Ascending aorta (tissue), 2 donors: Measurements from ENCODE around the gene AGAP1. TPM values are rescaled to one million over a fixed set of nuclear protein-coding genes. Genes with fewer than 3 reads are reported as not detected.

Experiments used
- DNase-seq, 2 donors: peaks; one replicate each; pipeline ENCODE4 v3.0.0-alpha.2; 2019; ENCODE audit warnings: low spot score in 2 of 2
- H3K27ac ChIP-seq, 2 donors: fragments of 200-600 bp; sonication (generic); one replicate each; pipeline ENCODE4 v1.5.1; 2016 to 2017; ENCODE audit warnings: mild to moderate bottlenecking in 1 of 2
- H3K27me3 ChIP-seq: fragments of 200-600 bp; sonication (generic); one replicate; pipeline ENCODE4 v1.5.1; 2017
- H3K36me3 ChIP-seq, 2 donors: fragments of 200-600 bp; sonication (generic); one replicate each; pipeline ENCODE4 v1.5.1; 2016
- H3K4me1 ChIP-seq, 2 donors: fragments of 200-600 bp; sonication (generic); one replicate each; pipeline ENCODE4 v1.5.1; 2016 to 2017; ENCODE audit warnings: mild to moderate bottlenecking in 1 of 2
- H3K4me3 ChIP-seq, 2 donors: fragments of 200-600 bp; sonication (generic); one replicate each; pipeline ENCODE4 v1.5.1; 2016 to 2017; ENCODE audit warnings: mild to moderate bottlenecking in 1 of 2
- H3K9me3 ChIP-seq, 2 donors: fragments of 200-600 bp; sonication (generic); one replicate each; pipeline ENCODE4 v1.5.1; 2016
- CTCF ChIP-seq, 3 experiments: fragments of 200-600 bp in 2 of 3; fragments of 450-650 bp in 1 of 3; sonication (generic) in 2 of 3; IDR thresholded peaks; one replicate each; pipeline ENCODE4 v1.5.1; 2016 to 2019; ENCODE audit warnings: antibody characterized with exemption in 3 of 3, mild to moderate bottlenecking in 1 of 3, moderate library complexity in 1 of 3
- intact Hi-C: fragments of 100-400 bp; cut with DNase I; formaldehyde crosslinking; loops from one replicate; pipeline ENCODE4 v1.15.1; 2023
- total RNA-seq: library from RNA; depleted of rRNA; stranded (reverse); fragments of >200 nt; gene quantifications from one replicate; pipeline ENCODE4 v1.1.0, GENCODE V29; 2016

AGAP1 gene
- total RNA-seq, 1 donor from 2014 or later = 19.7 TPM

- no peak for DNase-seq
- H3K36me3 ChIP-seq = no peaks in the 10 kb centered on the region
- intact Hi-C loops = no loop called here
- no peaks in the 10 kb centered on the region for H3K4me1 ChIP-seq
- H3K27me3 ChIP-seq = no peaks in the 10 kb centered on the region
- no peaks in the 10 kb centered on the region for H3K9me3 ChIP-seq
- H3K27ac ChIP-seq = no peak overlapping the region
- no peak overlapping the region for H3K4me3 ChIP-seq
- no peak for TF ChIP-seq CTCF (IDR thresholded peaks at IDR 0.05)
Measured at GRCh38 chr2:235654103-235654813, 160.4 kb downstream of the AGAP1 start.

- Histone ChIP-seq H3K4me1 (no peaks in the 10 kb centered on the region), H3K27ac (no peak overlapping the region), H3K4me3 (no peak overlapping the region), H3K9me3 (no peaks in the 10 kb centered on the region), H3K36me3 (no peaks in the 10 kb centered on the region), H3K27me3 (no peaks in the 10 kb centered on the region)
- intact Hi-C loops = no loop called here
- DNase-seq = no peak
- no peak for TF ChIP-seq CTCF (IDR thresholded peaks at IDR 0.05)
Measured at GRCh38 chr2:235658351-235659174, 164.7 kb downstream of the AGAP1 start.

- no peak overlapping the region for H3K27ac ChIP-seq
- intact Hi-C loops = no loop called here
- H3K36me3 ChIP-seq = no peaks in the 10 kb centered on the region
- no peaks in the 10 kb centered on the region for H3K9me3 ChIP-seq
- DNase-seq = no peak
- TF ChIP-seq CTCF (IDR thresholded peaks at IDR 0.05) = no peak
- no peaks in the 10 kb centered on the region for H3K27me3 ChIP-seq
- H3K4me1 ChIP-seq = no peaks in the 10 kb centered on the region
- no peak overlapping the region for H3K4me3 ChIP-seq
Measured at GRCh38 chr2:235659767-235660322, 166.0 kb downstream of the AGAP1 start.

DNA sequence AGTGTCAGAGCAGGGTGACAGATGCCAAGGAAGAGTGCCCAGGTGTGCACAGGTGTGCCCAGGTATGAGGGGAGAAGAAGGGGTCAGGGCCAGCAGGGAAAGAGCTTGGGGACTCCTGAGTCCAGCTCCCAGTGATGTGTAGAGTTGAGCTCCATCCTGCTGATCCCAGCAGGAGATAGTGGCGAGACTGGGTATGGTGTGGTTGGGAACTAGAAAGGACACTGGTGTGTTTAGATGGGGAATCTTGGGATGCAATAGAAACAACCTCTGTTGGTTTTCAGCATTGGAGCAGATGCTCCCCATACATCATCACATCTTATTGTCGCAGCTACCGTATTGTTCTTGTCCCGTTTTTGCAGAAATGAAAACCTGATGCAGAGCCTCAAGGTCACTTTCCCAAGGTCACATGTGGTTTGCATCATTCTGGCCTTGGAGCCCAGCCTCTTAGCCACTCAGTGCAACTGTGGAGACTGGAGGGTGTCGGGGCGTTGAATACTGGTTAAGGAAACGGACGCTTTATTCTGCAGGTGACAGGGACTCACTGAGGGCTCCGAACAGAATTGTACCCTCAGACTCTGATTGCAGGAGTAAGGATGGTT, 166.7 kb downstream of the AGAP1 start:
- Histone ChIP-seq H3K27ac (no peak overlapping the region), H3K4me3 (no peak overlapping the region), H3K9me3 (no peaks in the 10 kb centered on the region), H3K27me3 (no peaks in the 10 kb centered on the region), H3K4me1 (no peaks in the 10 kb centered on the region), H3K36me3 (no peaks in the 10 kb centered on the region)
- no peak for DNase-seq
- no peak for TF ChIP-seq CTCF (IDR thresholded peaks at IDR 0.05)
- intact Hi-C loops = no loop called here

- H3K9me3 ChIP-seq = no peaks in the 10 kb centered on the region
- DNase-seq = no peak
- no peaks in the 10 kb centered on the region for H3K27me3 ChIP-seq
- peaks cover 0 to 4% of the 10 kb centered on the region in 2 donors for H3K4me1 ChIP-seq
- TF ChIP-seq CTCF (IDR thresholded peaks at IDR 0.05) = no peak
- H3K27ac ChIP-seq = no peak overlapping the region
- intact Hi-C loops = no loop called here
- no peaks in the 10 kb centered on the region for H3K36me3 ChIP-seq
- no peak overlapping the region for H3K4me3 ChIP-seq
Measured at GRCh38 chr2:235661167-235661937, 167.5 kb downstream of the AGAP1 start.
